SK-N-SH treated with all-trans-retinoic acid at 6 μM for 48 hours (cell line): ENCODE results near the gene EDEM1.
"Not testable (repeated sequence)": the region's sequence is repeated elsewhere in the genome, so short reads cannot be mapped to it uniquely, and the experiment has no call there.

ENCODE experiments used
- ATAC-seq: fragments of 200-7000 bp; cut with Tn5 transposase; 3 replicates; pipeline ENCODE4 v1.9.1; 2020; ENCODE audit warnings: mild to moderate bottlenecking, moderate library complexity
- BACH2 ChIP-seq: fragments of 250-450 bp; sonication (Bioruptor Pico); IDR thresholded peaks from 2 replicates; pipeline ENCODE4 v1.9.0; 2021; ENCODE audit warnings: mild to moderate bottlenecking, borderline replicate concordance
- CREB5 ChIP-seq: fragments of 250-450 bp; sonication (Bioruptor Pico); IDR thresholded peaks from 2 replicates; pipeline ENCODE4 v1.5.1; 2020; ENCODE audit warnings: low read depth, mild to moderate bottlenecking, moderate library complexity
- CSDC2 ChIP-seq: fragments of 250-450 bp; sonication (Bioruptor Pico); IDR thresholded peaks from 2 replicates; pipeline ENCODE4 v1.5.0; 2020; ENCODE audit warnings: mild to moderate bottlenecking, moderate library complexity
- CSRNP3 ChIP-seq: fragments of 250-450 bp; sonication (Bioruptor Pico); IDR thresholded peaks from 2 replicates; pipeline ENCODE4 v1.5.1; 2021; ENCODE audit warnings: mild to moderate bottlenecking, moderate library complexity
- ESRRG ChIP-seq: fragments of 250-450 bp; sonication (Bioruptor Pico); IDR thresholded peaks from 2 replicates; pipeline ENCODE4 v1.6.1; 2021; ENCODE audit warnings: mild to moderate bottlenecking
- ISL1 ChIP-seq: fragments of 250-450 bp; sonication (Bioruptor Pico); IDR thresholded peaks from 2 replicates; pipeline ENCODE4 v2.1.2; 2022; ENCODE audit warnings: mild to moderate bottlenecking, moderate library complexity
- OSR1 ChIP-seq: fragments of 250-450 bp; sonication (Bioruptor Pico); IDR thresholded peaks from 2 replicates; pipeline ENCODE4 v1.8.0; 2022; ENCODE audit warnings: moderate library complexity, mild to moderate bottlenecking, inconsistent platforms
- PATZ1 ChIP-seq: fragments of 250-450 bp; sonication (Bioruptor Pico); IDR thresholded peaks from 2 replicates; pipeline ENCODE4 v1.8.0; 2020; ENCODE audit warnings: mild to moderate bottlenecking, moderate library complexity, borderline replicate concordance
- POU6F1 ChIP-seq: fragments of 250-450 bp; sonication (Bioruptor Pico); IDR thresholded peaks from 2 replicates; pipeline ENCODE4 v1.8.0; 2021; ENCODE audit warnings: low read depth, mild to moderate bottlenecking, moderate library complexity, borderline replicate concordance
- PPARA ChIP-seq: fragments of 250-450 bp; sonication (Bioruptor Pico); IDR thresholded peaks from 2 replicates; pipeline ENCODE4 v1.5.0; 2020; ENCODE audit warnings: mild to moderate bottlenecking, borderline replicate concordance
- TCF4 ChIP-seq: fragments of 250-450 bp; sonication (Bioruptor Pico); IDR thresholded peaks from 2 replicates; pipeline ENCODE4 v1.8.0; 2021; ENCODE audit warnings: mild to moderate bottlenecking, moderate library complexity, borderline replicate concordance
- TOX ChIP-seq: fragments of 250-450 bp; sonication (Bioruptor Pico); IDR thresholded peaks from 2 replicates; pipeline ENCODE4 v1.8.0; 2021; ENCODE audit warnings: mild to moderate bottlenecking, moderate library complexity, borderline replicate concordance
- TSHZ2 ChIP-seq: fragments of 250-450 bp; sonication (Bioruptor Pico); IDR thresholded peaks from 2 replicates; pipeline ENCODE4 v1.5.0; 2020; ENCODE audit warnings: mild to moderate bottlenecking, moderate library complexity
- ZC3H10 ChIP-seq: fragments of 250-450 bp; sonication (Bioruptor Pico); IDR thresholded peaks from 2 replicates; pipeline ENCODE4 v1.5.1; 2021; ENCODE audit warnings: mild to moderate bottlenecking, moderate library complexity
- ZFP3 ChIP-seq: fragments of 250-450 bp; sonication (Bioruptor Pico); IDR thresholded peaks from 2 replicates; pipeline ENCODE4 v1.5.0; 2020; ENCODE audit warnings: mild to moderate bottlenecking, moderate library complexity
- ZFP30 ChIP-seq: fragments of 450-650 bp; formaldehyde crosslinking; IDR thresholded peaks from 2 replicates; pipeline ENCODE4 v1.5.0; 2022; ENCODE audit warnings: mild to moderate bottlenecking, moderate library complexity
- ZNF565 ChIP-seq: fragments of 450-650 bp; formaldehyde crosslinking; conservative IDR thresholded peaks from 2 replicates; pipeline ENCODE4 v1.5.0; 2020; ENCODE audit warnings: low read depth, mild to moderate bottlenecking, moderate library complexity
- ZNF70 ChIP-seq: fragments of 450-650 bp; formaldehyde crosslinking; IDR thresholded peaks from 2 replicates; pipeline ENCODE4 v1.5.0; 2020; ENCODE audit warnings: mild to moderate bottlenecking, moderate library complexity
- ZNF8 ChIP-seq: fragments of 450-650 bp; formaldehyde crosslinking; IDR thresholded peaks from 2 replicates; pipeline ENCODE4 v1.5.0; 2020; ENCODE audit warnings: mild to moderate bottlenecking, moderate library complexity

The EDEM1 gene

GRCh38 chr3:5143464-5143863 is 44.0 kb upstream of the EDEM1 start (continued):
- TF ChIP-seq PATZ1 (CRISPR knock-in tag) = no peak

- no peak for ATAC-seq
- TF ChIP-seq PATZ1 (CRISPR knock-in tag) (no peak), CSRNP3 (no peak), OSR1 (no peak), PPARA (CRISPR knock-in tag) (no peak), TOX (no peak), ESRRG (CRISPR knock-in tag) (no peak), CSDC2 (CRISPR knock-in tag) (no peak)
Measured at GRCh38 chr3:5144316-5144994, 43.1 kb upstream of the EDEM1 start.

GRCh38 chr3:5145120-5145519 is 42.4 kb upstream of the EDEM1 start:
- ATAC-seq = no peak
- TF ChIP-seq BACH2 (CRISPR knock-in tag) = no peak
- no peak for TF ChIP-seq POU6F1 (CRISPR knock-in tag)
- TF ChIP-seq CREB5 (CRISPR knock-in tag) = no peak
- no peak for TF ChIP-seq ZNF565 (CRISPR knock-in tag)
- no peak for TF ChIP-seq ZNF8 (CRISPR knock-in tag)
- TF ChIP-seq ZNF70 (CRISPR knock-in tag) = no peak
- TF ChIP-seq TOX = no peak
- TF ChIP-seq TSHZ2 (CRISPR knock-in tag) = no peak
- TF ChIP-seq TCF4 (CRISPR knock-in tag) = no peak
- TF ChIP-seq ZFP30 = no peak
- TF ChIP-seq ESRRG (CRISPR knock-in tag) = no peak
- TF ChIP-seq ZFP3 (CRISPR knock-in tag) = no peak
- no peak for TF ChIP-seq ISL1 (CRISPR knock-in tag)
- no peak for TF ChIP-seq CSDC2 (CRISPR knock-in tag)
- no peak for TF ChIP-seq OSR1
- no peak for TF ChIP-seq ZC3H10 (CRISPR knock-in tag)

GRCh38 chr3:5147152-5147551 is 40.4 kb upstream of the EDEM1 start:
- not testable (repeated sequence) for ATAC-seq
